GM19328 (cell line): ENCODE data around the gene TEKT4.
"Not testable (repeated sequence)": the region's sequence is repeated elsewhere in the genome, so short reads cannot be mapped to it uniquely, and the experiment has no call there.

Source experiments
- ATAC-seq: cut with Tn5 transposase; IDR thresholded peaks from one replicate; pipeline ENCODE4 v1.9.1; 2021; ENCODE audit warnings: mild to moderate bottlenecking, moderate library complexity; ENCODE audit not compliant: unreplicated experiment

Gene TEKT4

GRCh38 chr2:94871226-94872087 is at the start of gene TEKT4:
TEKT4 (plus strand) TSS chr2:94871430; CDS start chr2:94871580, 150 bp downstream.
- ATAC-seq = no peak

GRCh38 chr2:94839224-94839623 is 32.0 kb upstream of the TEKT4 start:
- ATAC-seq = not testable (repeated sequence)

DNA sequence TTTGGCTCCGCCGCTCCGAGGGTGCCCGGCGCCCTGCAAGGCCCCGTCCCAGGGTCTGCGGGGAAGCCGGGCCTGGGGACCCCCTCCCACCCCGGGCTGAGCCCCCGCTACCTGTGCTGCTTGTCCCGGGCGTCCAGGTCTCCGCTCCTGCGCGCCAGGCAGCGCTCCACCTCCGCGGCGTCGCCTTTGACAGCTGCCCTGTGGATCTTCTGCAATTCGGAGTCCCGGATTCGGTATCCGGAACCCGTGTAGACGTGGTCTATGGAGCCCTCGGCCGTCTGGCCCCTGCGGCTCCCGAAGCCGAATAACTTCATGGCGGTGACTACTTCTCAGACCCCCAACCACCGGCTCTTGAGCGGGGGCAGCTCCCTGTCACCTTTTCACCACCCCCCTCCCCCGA is 14.4 kb upstream of the TEKT4 start:
- ATAC-seq = not testable (repeated sequence)

GRCh38 chr2:94857367-94858162 is 13.7 kb upstream of the TEKT4 start:
- not testable (repeated sequence) for ATAC-seq

DNA sequence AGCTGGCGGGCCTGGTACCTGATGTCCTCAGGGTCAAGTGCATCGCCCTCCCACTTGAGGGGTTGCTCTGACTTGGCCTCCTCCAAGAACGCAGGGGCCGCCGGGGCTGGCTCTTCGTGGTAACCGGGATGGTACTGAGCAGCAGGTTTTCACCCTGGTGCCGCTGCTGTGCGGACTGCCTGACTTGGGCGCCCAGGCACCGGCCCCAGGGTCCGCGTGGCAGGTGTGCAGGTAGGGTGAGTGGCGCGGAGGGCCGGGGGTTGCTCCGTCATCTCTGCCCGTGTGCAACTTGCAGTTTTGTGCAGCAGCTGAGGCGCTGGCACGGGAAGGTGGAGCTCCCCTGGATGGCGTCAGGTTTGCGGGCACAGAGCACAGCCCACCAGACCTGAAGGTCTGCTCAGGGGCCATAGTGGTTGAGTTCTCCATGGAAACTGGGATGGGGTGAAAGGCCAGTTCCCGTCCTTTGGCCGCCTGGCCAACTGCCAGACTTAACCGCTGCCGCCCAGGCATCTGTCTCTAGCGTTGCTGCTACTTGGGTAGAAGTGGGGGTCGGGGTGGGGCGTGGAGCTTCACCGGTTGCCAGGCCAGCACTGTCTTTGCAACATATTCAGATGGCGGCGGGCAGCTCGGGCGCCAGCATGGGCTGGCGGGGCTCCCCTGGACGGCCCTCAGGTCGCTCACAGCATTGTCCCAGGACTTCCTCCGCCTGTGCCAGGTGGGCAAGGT is 12.9 kb upstream of the TEKT4 start:
- ATAC-seq = not testable (repeated sequence)

DNA sequence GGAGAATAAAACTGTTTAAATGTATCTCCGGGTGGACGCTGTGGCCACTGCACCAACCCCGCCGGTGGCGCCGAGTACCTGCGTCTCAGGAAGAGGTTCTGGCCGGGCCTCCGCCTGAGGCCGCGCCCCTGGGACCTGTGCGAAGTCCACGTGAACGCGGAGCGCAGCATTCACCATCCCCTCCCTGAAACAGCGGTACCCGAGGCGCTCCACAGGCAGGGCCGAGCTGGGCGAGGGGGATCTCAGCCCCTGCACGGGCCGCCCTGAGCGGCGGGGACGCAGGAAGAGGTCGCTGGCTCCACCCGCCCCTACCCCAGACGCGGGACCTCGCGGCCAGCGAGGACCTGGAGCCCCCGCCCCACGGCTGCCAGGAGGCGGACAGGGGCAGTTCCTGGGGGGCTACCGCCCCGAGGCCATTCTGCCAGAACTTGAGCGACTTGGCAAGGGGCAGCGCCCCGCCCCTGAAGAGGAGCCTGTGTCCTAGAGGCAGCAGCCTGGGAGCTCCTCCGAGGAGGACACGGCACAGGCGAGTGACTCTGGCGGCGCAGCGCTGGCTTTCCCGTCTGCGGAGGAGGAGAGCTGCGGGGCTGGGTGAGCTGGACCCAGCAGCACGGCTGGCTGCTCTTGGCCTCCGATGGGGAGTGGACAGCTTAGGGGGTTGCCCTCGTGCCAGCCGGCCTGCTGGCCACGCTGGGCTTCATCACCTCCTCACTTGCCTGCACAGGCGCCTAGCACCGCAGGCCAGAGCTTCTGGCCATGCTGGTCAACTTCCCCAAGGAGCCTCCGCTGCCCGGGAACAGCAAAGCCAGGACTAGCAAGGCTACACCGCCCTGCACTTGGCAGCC is 9.7 kb upstream of the TEKT4 start:
- ATAC-seq = no peak

DNA sequence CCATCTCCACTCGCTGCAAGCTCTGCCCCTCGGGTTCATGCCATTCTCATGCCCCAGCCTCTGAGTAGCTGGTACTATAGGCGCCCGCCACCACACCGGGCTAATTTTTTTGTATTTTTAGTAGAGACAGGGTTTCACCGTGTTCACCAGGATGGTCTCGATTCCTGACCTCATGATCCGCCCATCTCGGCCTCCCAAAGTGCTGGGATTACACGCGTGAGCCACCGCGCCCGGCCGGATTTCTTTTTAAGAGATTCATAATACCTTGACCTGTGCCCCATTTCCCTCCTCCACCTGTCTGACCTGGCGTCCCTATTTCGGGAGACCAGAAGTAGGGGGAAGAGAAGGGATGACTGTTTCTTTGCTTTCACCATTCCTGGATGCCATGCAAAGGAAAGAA is 8.3 kb upstream of the TEKT4 start:
- ATAC-seq = not testable (repeated sequence)

GRCh38 chr2:94869131-94869530 is 2.1 kb upstream of the TEKT4 start:
- ATAC-seq = no peak

DNA sequence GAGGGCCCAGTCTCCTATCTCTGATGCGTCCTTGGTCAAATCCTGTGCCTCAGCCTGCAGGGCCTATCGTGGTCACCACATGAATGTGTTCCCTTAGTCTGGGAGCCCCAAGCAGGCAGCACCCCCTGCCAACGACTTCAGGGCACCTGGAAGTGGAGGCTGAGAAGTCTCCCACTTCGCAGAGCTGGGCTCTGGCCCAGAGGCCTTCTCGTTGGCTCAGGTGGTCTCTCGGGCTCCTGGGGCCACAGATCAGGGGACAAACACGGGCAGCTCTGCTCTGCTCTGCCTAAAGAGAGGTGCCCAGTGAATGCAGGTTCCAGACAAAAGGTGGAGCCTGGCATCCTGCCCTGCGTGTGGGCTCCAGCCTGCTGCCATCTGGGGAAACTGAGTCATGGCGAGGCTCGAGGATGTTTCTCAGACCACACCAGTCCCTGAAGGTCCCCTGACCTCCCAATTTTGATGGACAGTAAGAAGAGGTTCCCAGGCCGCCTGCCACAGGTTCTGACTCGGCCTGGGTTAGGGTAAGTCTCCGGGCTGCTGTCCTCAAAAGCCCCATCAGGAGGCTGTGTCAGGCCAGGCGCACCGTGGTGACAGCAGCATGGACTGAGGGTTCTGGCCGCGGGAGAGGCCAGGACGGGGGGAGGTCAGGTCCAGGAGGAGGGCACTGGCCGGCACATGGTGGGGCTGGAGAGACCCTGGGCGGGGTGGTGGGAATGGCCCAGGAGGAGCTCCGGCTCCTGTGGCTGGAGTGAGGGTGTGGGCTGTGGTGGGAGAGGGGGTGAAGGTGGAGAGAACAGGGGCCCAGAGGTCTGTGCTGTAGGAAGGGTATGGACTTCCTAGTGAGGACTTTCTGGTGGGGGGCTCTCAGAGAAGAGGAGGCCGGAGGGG is 1.4 kb upstream of the TEKT4 start:
- ATAC-seq = no peak

DNA sequence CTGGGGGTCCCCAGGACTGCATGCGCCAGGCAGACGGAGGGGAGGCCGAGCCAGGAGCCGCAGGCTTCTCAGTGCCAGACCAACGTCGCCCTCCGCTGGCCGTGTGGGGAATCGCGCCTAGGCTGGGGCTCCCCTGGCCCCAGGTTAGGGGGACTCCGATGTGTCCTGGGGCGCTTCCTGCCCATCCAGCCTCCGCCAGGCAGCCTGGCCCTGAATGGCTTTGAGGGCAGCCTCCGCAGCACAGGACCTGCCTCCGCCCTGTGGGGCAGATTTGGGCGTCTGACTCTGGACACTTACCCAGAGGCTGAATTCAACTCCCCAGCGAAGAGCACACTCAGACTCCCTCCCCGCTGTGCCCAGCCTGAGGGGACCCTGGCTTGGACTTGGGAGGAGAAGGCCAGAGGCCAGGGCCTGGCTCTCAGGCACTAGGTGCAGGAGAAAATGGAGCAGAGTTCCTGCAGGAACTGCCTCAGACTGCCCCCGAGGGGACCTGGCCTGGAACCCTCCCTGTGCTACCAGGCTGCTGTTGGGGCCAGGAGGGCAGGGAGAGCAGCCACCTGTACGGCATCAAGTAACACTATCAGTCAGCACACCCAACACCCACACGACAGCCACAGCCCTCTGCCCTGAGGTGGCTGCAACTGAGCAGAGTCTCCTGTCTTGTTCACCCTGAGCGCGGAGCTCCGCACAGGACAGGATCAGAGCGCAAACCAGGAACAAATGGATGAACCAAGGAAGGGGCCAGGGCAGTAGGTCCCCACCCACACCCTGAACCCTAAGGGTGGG is 597 bp upstream of the TEKT4 start:
- no peak for ATAC-seq

DNA sequence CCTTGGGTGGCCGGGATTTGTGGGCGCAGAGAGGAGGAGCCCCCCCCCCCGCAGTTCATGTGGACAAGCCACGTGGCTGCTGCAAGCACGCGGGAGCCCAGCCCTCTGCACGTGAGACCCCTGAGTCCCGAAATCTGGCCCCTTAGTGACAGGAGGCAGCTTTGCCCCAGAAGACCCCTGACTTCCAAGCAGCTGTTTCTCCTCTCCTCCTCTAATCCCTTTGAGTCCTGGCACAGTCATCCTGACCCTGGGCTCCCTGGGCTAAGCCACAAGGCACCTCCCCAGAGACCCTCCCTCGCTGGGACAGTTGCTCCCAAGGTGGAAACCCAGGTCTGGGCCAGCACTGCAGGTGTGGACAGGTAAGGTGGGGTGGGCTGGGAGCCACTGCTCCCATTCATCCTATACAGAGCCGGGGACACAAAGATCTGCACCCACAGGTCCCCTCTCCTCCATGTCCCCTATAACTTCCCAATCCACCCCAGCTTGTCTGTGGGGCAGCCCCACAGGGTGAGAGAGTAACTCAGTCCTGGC is 923 bp downstream of the TEKT4 start:
- no peak for ATAC-seq

- no peak for ATAC-seq
Observed at GRCh38 chr2:94872676-94873361, 1.6 kb downstream of the TEKT4 start.

- ATAC-seq = no peak
Observed at GRCh38 chr2:94873362-94874276, 2.4 kb downstream of the TEKT4 start.

- ATAC-seq = peak; percentile 94
Observed at GRCh38 chr2:94874277-94874997, 3.2 kb downstream of the TEKT4 start.

DNA sequence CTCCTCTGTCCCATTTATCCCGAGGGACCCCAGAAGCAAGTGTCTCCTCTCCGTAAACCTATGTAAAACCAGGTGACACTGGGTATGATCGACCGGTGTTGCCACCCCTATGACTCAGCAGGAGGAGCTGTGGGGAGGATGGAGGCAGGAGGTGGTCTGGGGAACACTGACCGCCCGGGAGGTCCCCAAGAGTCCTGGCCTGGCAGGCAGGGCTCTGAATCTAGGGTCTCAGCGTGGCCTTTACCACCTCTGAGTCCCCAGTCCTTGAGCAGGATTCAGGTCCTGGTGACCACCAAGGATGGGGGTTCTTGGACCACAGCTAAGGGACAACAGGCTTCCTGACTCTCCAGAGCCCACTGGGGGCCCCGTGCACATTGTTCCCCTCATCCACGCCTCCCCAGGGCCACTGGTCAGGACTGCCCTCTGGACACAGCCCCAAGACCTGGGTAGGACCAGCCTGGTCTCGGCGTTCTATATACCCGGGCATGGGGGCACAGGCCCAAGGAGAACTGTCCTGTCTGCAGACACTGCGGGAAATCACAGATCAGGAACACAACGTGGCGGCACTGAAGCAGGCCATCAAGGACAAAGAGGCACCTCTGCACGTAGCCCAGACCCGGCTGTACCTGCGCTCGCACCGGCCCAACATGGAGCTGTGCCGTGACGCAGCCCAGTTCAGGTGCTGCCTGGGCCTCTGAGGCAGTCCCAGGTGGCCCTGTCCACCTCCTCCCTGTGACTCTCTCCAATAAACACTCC is 4.0 kb downstream of the TEKT4 start:
- ATAC-seq = no peak
